Activated naive CD8-positive, alpha-beta T cell treated with anti-CD3 and anti-CD28 coated beads, Interleukin-2, amount 10 ng/mL, durations not matched to agents 7 days and 5 days (primary cell): Measurements from ENCODE around the gene LHX5. TPM values are rescaled to one million over a fixed set of nuclear protein-coding genes. Genes with fewer than 3 reads are reported as not detected.
"Not testable (repeated sequence)": the region's sequence is repeated elsewhere in the genome, so short reads cannot be mapped to it uniquely, and the experiment has no call there.

ENCODE experiments used
- ATAC-seq: fragments of 150-1000 bp; cut with Tn5 transposase; one replicate; pipeline ENCODE4 v1.10.0; 2021; ENCODE audit warnings: low read depth, moderate library complexity
- POLR2A ChIA-PET: fragments of 350-600 bp; sonication (Branson Sonifier 250); formaldehyde crosslinking; loops from one replicate; lab custom pipeline; 2021; ENCODE audit warnings: antibody characterized with exemption; lab: Charles Lee
- DNase-seq: peaks from one replicate; pipeline ENCODE4 v3.0.0; 2021
- H3K27ac Mint-ChIP-seq: one replicate; pipeline ENCODE4 v1.8.0; 2022; ENCODE audit warnings: mild to moderate bottlenecking, mixed read lengths
- H3K27me3 Mint-ChIP-seq: one replicate; pipeline ENCODE4 v1.8.0; 2022; ENCODE audit warnings: mild to moderate bottlenecking, moderate library complexity, mixed read lengths
- H3K36me3 Mint-ChIP-seq: one replicate; pipeline ENCODE4 v1.8.0; 2021; ENCODE audit warnings: mild to moderate bottlenecking, mixed read lengths
- H3K4me1 Mint-ChIP-seq: one replicate; pipeline ENCODE4 v1.8.0; 2021; ENCODE audit warnings: mixed read lengths
- H3K4me3 Mint-ChIP-seq: one replicate; pipeline ENCODE4 v1.8.0; 2022; ENCODE audit warnings: mild to moderate bottlenecking, moderate library complexity, mixed read lengths
- H3K9me3 Mint-ChIP-seq: one replicate; pipeline ENCODE4 v1.8.0; 2021; ENCODE audit warnings: mixed read lengths
- total RNA-seq, 2 experiments: library from RNA; stranded (reverse); gene quantifications; one replicate each; pipeline ENCODE4 v1.2.3, GENCODE V29; 2021

The LHX5 gene
- total RNA-seq, result not detected

DNA sequence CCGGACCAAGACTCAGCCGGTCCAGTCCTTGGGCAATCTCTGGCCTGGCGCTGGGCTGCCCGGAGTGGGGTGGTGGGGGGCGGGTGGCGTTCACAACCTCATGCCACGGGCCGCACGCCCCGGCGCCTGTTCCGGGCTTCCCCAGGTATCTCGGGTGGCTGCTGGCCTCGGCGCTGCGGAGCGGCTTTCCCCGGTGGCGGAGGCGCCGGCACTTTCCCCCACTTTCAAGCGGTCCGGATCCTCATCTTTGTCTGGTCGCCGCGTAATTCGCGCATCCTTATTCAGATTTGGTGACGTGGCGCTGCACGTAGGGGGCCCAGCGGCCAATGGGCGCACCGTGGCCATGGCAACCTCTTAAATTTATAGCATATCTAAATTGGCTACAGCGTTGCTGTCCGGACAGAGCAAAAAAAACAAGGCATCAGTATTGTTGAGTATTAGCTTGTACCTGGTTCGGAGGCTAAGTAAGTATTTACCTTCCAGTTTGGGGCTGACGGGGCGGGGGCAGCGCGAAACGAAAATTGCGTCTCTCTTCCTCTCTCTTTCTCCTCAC is at the start of gene LHX5:
Gene LHX5, minus strand, starts transcription at position 253 of the 553 bp plus-strand sequence. CDS start 373 bp downstream, outside the sequence.
- POLR2A ChIA-PET, result no interaction called here
- H3K9me3 Mint-ChIP-seq, result no peaks in the 10 kb centered on the region
- no peak for DNase-seq
- H3K4me1 Mint-ChIP-seq, result peaks cover 16% of the 10 kb centered on the region
- no peak for ATAC-seq
- peaks cover 88% of the 10 kb centered on the region for H3K27me3 Mint-ChIP-seq
- H3K27ac Mint-ChIP-seq, result no peak within 1 kb of the TSS
- H3K36me3 Mint-ChIP-seq, result peaks cover 3% of the 10 kb centered on the region
- no peak within 1 kb of the TSS for H3K4me3 Mint-ChIP-seq

DNA sequence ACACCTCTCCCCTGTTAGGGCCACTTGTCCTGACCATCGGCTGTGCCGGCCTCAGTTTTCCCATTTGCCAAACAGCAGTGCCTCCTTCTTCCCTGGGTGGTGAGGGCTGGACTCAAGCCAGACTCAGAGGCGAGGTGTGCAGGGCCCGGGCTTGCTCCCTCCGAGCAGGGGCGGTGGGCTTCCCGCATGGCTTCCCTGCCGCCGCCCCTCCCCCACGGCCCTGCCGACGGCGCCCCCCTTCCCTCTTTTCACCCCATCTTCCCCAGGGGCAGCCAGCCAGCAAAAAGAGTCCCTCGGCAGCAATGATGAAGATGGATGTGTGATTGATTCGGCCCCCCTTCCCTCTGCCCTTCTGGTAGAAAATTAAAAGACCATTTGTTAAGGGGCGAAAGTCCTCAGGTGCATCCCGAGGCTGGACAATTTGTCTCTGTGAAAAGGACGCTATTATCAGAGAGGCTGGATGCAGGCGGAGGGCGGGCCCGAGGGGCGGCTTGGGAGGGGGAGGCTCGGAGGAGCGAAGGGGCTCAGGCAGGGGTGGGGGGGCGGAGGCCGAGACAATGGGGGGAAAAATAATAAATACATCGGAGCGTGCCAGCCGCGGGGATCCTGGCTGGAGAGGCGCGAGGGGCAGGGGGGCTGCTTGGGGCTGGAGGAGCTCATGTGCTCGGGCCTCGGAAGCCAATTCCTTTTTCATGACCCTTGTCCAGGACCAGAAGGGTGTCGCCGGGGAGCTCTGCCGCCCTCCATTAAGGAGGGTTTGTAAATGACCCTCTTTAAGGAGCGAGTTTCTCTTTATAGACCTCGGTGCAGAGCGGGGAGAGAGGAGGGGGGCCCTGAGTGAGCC is 48.0 kb upstream of the LHX5 start:
- Mint-ChIP-seq H3K9me3 (no peaks in the 10 kb centered on the region), H3K27ac (no peak overlapping the region), H3K36me3 (no peaks in the 10 kb centered on the region), H3K4me3 (no peak overlapping the region), H3K27me3 (peaks cover 62% of the 10 kb centered on the region), H3K4me1 (peaks cover 1% of the 10 kb centered on the region)
- ATAC-seq, result no peak
- no peak for DNase-seq
- POLR2A ChIA-PET, result no interaction called here

DNA sequence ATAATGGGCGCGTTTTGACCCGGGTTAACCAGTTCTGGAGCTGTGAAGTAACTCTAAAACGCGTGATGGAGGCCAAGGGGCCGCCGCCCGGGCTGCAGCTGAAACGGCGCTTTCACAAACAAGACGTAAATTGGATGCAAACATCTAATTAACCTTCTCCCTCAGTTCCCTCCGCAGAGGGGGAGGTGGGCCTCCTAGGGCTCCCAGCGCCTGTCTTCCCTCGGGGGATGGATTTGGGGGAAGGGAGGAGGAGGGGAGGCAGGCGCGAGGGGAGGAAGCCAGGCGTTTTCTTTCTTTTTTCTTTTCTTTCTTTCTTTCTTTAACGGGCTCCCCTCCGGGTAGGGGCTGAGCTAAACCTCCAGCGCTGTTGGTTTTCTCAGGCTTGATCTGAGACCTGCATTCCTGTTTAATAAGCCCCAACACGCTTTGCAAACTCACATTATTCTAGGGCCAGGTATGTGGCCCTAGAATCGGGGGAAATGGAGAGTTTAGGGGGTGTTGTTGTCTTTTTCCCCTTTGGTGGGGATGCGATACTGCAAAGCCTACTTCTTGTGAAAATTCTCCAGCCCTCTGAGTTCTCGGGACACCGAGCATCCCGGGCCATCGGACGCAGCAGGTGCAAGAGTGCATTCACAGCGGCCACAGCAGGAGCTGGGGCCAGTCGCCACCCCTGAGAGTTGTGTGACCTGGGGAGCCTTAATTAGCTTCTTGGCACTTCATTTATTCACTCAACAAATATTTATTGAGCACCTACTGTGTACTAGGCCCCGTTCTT is 43.6 kb upstream of the LHX5 start:
- Mint-ChIP-seq H3K9me3 (peaks cover 2% of the 10 kb centered on the region), H3K27me3 (peaks cover 58% of the 10 kb centered on the region), H3K27ac (no peak overlapping the region), H3K4me3 (no peak overlapping the region), H3K4me1 (peaks cover 3% of the 10 kb centered on the region), H3K36me3 (no peaks in the 10 kb centered on the region)
- POLR2A ChIA-PET, result no interaction called here
- DNase-seq, result no peak
- ATAC-seq, result no peak

DNA sequence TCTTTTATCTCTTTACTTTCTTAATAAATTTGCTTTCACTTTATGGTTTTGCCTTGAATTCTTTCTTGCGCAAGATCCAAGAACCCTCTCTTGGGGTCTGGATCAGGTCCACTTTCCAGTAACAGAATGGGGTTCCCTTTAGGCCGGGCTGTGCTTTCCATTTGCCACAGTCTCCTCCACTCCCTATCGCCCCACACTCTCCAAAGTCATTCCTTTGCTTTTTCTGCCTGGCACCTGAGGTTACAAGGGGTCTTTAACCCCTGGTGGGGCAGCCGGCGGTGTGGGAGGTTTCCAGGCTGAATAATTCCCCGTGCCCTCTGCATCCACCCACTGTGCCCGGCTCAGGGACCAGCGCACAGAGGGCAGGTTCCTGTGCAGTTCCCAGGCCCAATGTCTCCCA is 42.9 kb upstream of the LHX5 start:
- H3K27me3 Mint-ChIP-seq, result peaks cover 52% of the 10 kb centered on the region
- no peak for DNase-seq
- no peaks in the 10 kb centered on the region for H3K36me3 Mint-ChIP-seq
- H3K4me1 Mint-ChIP-seq, result peaks cover 3% of the 10 kb centered on the region
- POLR2A ChIA-PET, result no interaction called here
- H3K27ac Mint-ChIP-seq, result no peak overlapping the region
- no peak for ATAC-seq
- H3K4me3 Mint-ChIP-seq, result no peak overlapping the region
- H3K9me3 Mint-ChIP-seq, result peaks cover 2% of the 10 kb centered on the region

DNA sequence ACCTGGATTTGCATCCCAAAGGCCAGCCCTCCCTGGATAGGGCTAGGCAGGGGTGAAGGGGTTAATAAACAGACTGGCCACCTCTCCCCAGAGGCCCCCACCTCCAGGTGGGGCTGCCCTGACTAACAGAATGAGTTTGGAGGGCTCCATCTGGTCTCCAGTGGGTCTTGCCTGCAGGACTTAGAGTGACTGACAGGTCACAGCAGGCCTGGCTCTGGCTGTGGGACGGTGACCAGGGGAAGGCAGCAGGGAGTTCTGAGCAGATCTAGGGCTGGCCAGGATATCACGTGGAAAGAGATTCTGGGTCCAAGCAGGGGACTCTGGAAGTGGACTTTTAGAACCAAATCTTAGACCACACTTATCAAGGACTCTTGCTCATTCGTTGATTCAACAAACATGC is 40.9 kb upstream of the LHX5 start:
- no peak overlapping the region for H3K4me3 Mint-ChIP-seq
- H3K9me3 Mint-ChIP-seq, result peaks cover 2% of the 10 kb centered on the region
- H3K4me1 Mint-ChIP-seq, result peaks cover 3% of the 10 kb centered on the region
- H3K36me3 Mint-ChIP-seq, result no peaks in the 10 kb centered on the region
- H3K27ac Mint-ChIP-seq, result no peak overlapping the region
- H3K27me3 Mint-ChIP-seq, result peaks cover 36% of the 10 kb centered on the region
- POLR2A ChIA-PET, result no interaction called here
- no peak for ATAC-seq
- DNase-seq, result no peak

DNA sequence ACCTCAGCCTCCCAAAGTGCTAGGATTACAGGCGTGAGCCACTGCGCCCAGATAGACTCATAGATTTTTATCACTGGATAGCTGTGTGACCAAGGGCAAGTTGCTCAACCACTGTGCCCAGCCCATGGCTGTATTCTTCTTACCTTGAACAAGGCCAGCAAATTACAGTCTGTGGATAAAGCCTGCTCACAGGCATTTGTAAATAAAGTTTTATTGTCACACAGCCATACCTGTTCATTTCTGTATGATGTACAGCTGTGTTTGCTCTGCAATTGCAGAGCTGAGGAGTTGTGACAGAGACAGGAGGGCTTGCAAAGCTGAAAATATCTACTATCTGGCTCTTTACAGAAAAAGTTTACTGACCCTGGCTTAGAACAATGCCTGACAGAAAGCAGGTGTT is 35.2 kb upstream of the LHX5 start:
- ATAC-seq (no peak), DNase-seq (no peak)
- POLR2A ChIA-PET, result no interaction called here
- Mint-ChIP-seq H3K4me1 (no peaks in the 10 kb centered on the region), H3K36me3 (no peaks in the 10 kb centered on the region), H3K4me3 (no peak overlapping the region), H3K27ac (no peak overlapping the region), H3K9me3 (no peaks in the 10 kb centered on the region), H3K27me3 (peaks cover 12% of the 10 kb centered on the region)

DNA sequence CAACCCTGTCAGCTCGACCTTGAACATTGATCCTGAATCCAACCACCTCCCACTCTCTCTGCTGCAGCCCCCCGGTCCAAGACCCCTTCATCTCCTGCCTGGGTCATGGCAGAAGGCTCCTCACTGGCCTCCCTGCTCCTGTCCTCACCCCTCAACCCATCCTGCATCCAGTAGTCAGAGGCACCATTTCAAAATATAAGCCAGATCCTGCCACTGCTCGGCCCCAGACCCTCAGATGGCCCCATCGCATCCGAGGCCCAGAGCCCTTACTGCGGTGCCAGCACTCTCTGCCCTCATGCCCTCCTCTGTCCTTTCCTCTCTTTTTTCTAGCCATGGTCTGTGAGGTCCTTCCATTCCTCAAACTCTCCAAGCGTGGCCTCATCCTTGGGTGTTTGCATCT is 34.3 kb upstream of the LHX5 start:
- POLR2A ChIA-PET, result no interaction called here
- Mint-ChIP-seq H3K4me3 (no peak overlapping the region), H3K27me3 (peaks cover 15% of the 10 kb centered on the region), H3K4me1 (no peaks in the 10 kb centered on the region), H3K36me3 (no peaks in the 10 kb centered on the region), H3K27ac (no peak overlapping the region), H3K9me3 (no peaks in the 10 kb centered on the region)
- no peak for ATAC-seq
- DNase-seq, result no peak

DNA sequence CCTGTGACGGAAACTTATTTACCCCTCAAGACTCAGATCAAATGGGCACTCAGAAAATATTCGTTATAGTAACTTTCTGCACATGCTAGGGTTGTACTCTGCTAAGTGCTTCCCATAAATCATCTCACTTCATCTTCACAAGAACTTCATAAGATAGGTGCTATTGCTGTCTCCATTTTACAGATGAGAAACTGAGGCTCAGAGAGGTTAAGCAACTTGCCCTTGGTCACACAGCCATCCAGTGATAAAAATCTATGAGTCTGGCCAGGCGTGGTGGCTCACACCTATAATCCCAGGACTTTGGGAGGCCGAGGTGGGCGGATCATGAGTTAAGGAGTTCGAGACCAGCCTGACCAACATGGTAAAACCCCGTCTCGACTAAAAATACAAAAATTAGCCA is 33.2 kb upstream of the LHX5 start:
- Mint-ChIP-seq H3K9me3 (no peaks in the 10 kb centered on the region), H3K4me1 (no peaks in the 10 kb centered on the region), H3K4me3 (no peak overlapping the region), H3K27ac (no peak overlapping the region), H3K36me3 (no peaks in the 10 kb centered on the region), H3K27me3 (peaks cover 21% of the 10 kb centered on the region)
- DNase-seq, result no peak
- POLR2A ChIA-PET, result no interaction called here
- no peak for ATAC-seq

DNA sequence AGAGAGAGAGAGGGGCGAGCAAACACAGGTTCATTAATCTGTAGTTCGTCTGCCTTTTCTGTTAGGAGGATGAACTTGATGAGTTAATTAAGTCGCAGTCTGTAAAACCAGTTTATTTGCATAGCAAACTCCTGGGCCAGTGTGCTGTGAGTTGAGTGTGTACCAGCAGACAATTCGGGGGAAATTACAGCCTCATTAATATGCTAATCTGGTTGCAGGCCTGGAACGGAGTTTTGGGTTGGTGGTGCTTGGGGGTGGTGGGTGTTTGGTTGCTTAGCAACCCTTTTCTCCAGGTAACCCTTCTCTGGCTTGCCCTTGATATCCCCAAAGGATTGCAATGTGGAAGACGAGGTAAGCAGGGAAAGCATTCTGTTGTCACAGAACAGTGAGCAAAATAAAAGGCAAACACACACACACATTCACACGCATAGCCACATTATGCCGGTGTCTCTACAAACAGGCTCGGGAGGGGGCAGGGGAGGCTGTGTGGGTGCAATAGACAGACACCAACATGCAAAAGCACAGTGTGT is 29.2 kb upstream of the LHX5 start:
- DNase-seq (no peak), ATAC-seq (no peak)
- no peak overlapping the region for H3K4me3 Mint-ChIP-seq
- H3K36me3 Mint-ChIP-seq, result no peaks in the 10 kb centered on the region
- H3K27me3 Mint-ChIP-seq, result peaks cover 21% of the 10 kb centered on the region
- no peak overlapping the region for H3K27ac Mint-ChIP-seq
- H3K9me3 Mint-ChIP-seq, result no peaks in the 10 kb centered on the region
- no peaks in the 10 kb centered on the region for H3K4me1 Mint-ChIP-seq
- POLR2A ChIA-PET, result no interaction called here

DNA sequence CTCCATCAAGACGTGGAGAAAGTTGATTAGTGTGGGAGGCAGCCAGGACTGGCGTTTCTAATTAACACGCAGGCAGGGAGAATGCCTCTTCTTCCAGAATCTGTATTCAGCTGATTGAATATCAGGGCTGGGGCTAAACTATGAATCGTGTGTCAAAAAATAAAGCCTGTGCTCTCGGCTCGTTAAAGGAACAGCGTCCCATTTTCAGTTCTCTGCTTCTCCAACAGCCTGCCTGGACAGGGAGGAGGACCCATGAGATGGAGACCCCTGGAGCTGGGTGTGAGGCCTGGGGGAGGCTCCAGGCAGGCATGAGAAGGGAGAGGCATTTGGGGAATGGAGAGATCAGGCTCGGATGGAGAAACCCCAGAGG is 28.6 kb upstream of the LHX5 start:
- no peaks in the 10 kb centered on the region for H3K9me3 Mint-ChIP-seq
- POLR2A ChIA-PET, result no interaction called here
- H3K36me3 Mint-ChIP-seq, result no peaks in the 10 kb centered on the region
- no peak overlapping the region for H3K27ac Mint-ChIP-seq
- H3K4me1 Mint-ChIP-seq, result no peaks in the 10 kb centered on the region
- no peak for DNase-seq
- no peak overlapping the region for H3K4me3 Mint-ChIP-seq
- ATAC-seq, result no peak
- peaks cover 21% of the 10 kb centered on the region for H3K27me3 Mint-ChIP-seq

DNA sequence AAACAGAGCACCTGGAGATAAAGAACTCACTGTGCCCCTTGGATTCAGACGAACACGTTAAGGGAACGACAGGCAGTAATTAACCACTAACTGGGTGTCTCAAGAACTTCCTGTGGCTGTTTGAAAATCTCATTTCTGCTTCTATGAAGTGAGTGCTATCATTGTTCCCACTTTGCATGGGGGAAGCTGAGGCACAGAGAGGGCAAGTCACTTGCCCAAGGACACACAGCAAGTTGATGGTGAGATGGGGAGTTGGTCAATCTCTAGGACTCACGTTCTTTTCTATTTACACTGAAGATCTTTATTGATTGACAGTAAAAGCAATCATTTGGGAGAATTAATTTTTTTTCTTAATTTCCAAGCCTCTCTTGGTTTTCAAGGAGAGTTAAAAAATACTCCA is 26.8 kb upstream of the LHX5 start:
- ATAC-seq, result no peak
- POLR2A ChIA-PET, result no interaction called here
- peaks cover 16% of the 10 kb centered on the region for H3K27me3 Mint-ChIP-seq

DNA sequence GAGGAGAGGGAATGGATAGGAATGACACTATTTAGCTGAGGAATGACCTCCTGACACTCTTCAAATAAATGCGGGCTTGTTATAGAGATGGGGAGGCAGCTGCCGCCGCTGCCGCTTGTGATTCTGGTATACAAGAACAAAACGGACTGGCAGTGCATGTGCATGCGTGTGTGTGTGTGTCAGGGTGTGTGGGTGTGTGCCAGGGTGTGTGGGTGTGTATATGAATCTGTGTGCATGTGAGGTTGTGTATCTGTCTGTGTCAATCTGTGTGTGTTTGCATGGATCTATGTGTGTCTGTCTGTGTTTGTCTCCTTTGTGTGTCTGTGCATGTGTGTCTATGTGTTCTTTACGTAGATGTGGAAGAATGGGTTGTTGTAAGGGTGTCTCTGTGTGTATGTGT is 26.0 kb upstream of the LHX5 start:
- no peaks in the 10 kb centered on the region for H3K36me3 Mint-ChIP-seq
- DNase-seq, result no peak
- no peaks in the 10 kb centered on the region for H3K4me1 Mint-ChIP-seq
- no peaks in the 10 kb centered on the region for H3K9me3 Mint-ChIP-seq
- no peak overlapping the region for H3K4me3 Mint-ChIP-seq
- peaks cover 14% of the 10 kb centered on the region for H3K27me3 Mint-ChIP-seq
- POLR2A ChIA-PET, result no interaction called here
- ATAC-seq, result no peak
- no peak overlapping the region for H3K27ac Mint-ChIP-seq

More for the DNA sequence above, 26.8 kb upstream of the LHX5 start:
- H3K4me1 Mint-ChIP-seq, result no peaks in the 10 kb centered on the region
- no peaks in the 10 kb centered on the region for H3K9me3 Mint-ChIP-seq
- no peaks in the 10 kb centered on the region for H3K36me3 Mint-ChIP-seq
- no peak overlapping the region for H3K27ac Mint-ChIP-seq
- no peak overlapping the region for H3K4me3 Mint-ChIP-seq
- DNase-seq, result no peak

DNA sequence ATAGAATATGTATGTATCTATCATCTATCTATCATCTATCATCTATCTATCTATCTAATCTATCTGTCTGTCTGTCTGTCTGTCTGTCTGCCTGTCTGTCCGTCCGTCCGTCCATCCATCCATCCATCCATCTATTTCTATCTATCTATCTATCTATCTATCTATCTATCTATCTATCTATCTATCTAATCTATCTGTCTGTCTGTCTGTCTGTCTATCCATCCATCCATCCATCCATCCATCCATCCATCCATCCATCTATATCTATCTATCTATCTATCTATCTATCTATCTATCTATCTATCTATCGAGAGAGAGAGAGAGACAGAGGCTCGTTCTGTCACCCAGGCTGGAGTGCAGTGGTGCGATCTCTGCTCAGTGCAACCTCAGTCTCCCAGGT is 24.3 kb upstream of the LHX5 start:
- H3K27me3 Mint-ChIP-seq, H3K9me3 Mint-ChIP-seq, H3K4me3 Mint-ChIP-seq, H3K36me3 Mint-ChIP-seq, DNase-seq, H3K27ac Mint-ChIP-seq, H3K4me1 Mint-ChIP-seq, ATAC-seq, POLR2A ChIA-PET: not testable (repeated sequence)
